ENCODE results near the gene SLIT2.

DNA sequence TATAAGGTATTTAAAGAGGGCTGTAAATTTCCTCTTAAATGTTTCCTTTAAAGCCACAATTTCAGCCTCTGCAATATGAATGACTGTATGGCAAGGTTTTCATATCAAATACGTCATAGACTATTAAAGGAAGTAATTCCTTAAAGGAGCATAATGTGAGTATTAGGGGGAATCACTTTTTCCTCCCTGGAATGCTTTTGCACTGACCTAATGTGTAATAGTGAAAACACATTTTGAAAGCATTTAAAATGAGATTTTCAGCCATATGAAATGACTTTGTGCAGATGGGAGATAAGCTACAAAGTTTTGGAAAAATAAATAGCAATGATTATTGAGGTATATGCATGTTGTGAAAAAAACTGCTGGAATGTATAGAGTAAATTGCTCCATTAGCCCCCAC, 17.6 kb downstream of the SLIT2 start:
- TF ChIP-seq, protein P1, sequence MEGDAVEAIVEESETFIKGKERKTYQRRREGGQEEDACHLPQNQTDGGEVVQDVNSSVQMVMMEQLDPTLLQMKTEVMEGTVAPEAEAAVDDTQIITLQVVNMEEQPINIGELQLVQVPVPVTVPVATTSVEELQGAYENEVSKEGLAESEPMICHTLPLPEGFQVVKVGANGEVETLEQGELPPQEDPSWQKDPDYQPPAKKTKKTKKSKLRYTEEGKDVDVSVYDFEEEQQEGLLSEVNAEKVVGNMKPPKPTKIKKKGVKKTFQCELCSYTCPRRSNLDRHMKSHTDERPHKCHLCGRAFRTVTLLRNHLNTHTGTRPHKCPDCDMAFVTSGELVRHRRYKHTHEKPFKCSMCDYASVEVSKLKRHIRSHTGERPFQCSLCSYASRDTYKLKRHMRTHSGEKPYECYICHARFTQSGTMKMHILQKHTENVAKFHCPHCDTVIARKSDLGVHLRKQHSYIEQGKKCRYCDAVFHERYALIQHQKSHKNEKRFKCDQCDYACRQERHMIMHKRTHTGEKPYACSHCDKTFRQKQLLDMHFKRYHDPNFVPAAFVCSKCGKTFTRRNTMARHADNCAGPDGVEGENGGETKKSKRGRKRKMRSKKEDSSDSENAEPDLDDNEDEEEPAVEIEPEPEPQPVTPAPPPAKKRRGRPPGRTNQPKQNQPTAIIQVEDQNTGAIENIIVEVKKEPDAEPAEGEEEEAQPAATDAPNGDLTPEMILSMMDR (IDR thresholded peaks at IDR 0.05; ENCODE audit: low read length): no peak
- no peak for TF ChIP-seq EZH2 (IDR thresholded peaks at IDR 0.05; ENCODE audit: borderline replicate concordance, low read length)

All from OCI-LY1 (cell line).